Esophagus squamous epithelium (tissue), 5 donors: ENCODE data around the gene STN1. TPM values are rescaled to one million over a fixed set of nuclear protein-coding genes. Genes with fewer than 3 reads are reported as not detected.

ENCODE experiments used
- DNase-seq: peaks from one replicate; lab custom pipeline; 2025; lab: John Stamatoyannopoulos, UW
- H3K27ac ChIP-seq, 4 donors: fragments of 200-600 bp; sonication (generic); one replicate each; pipeline ENCODE4 v1.5.1; 2016 to 2019; ENCODE audit warnings: mild to moderate bottlenecking in 1 of 4
- H3K27me3 ChIP-seq, 4 donors: fragments of 200-600 bp; sonication (generic); 1 replicate in 3 of 4; 2 replicates in 1 of 4; pipeline versions ENCODE4 v1.5.1 to v1.6.0; 2017 to 2021; ENCODE audit warnings: antibody characterized with exemption in 1 of 4
- H3K36me3 ChIP-seq, 3 donors: fragments of 200-600 bp; sonication (generic); one replicate each; pipeline ENCODE4 v1.5.1; 2016 to 2019
- H3K4me1 ChIP-seq, 3 donors: fragments of 200-600 bp; sonication (generic); one replicate each; pipeline ENCODE4 v1.5.1; 2017 to 2019
- H3K4me3 ChIP-seq, 4 donors: fragments of 200-600 bp; sonication (generic); 1 replicate in 3 of 4; 2 replicates in 1 of 4; pipeline ENCODE4 v1.5.1; 2016 to 2019; ENCODE audit warnings: mild to moderate bottlenecking in 2 of 4, moderate library complexity in 1 of 4
- H3K9me3 ChIP-seq, 3 donors: fragments of 200-600 bp; sonication (generic); one replicate each; pipeline ENCODE4 v1.5.1; 2016 to 2019
- CTCF ChIP-seq, 6 experiments: fragments of 450-650 bp in 4 of 6; fragments of 200-600 bp in 2 of 6; sonication (generic) in 2 of 6; IDR thresholded peaks; one replicate each; pipeline ENCODE4 v1.5.1; 2016 to 2019; ENCODE audit warnings: antibody characterized with exemption in 6 of 6, mild to moderate bottlenecking in 4 of 6, moderate library complexity in 4 of 6
- POLR2A ChIP-seq, 4 donors: fragments of 450-650 bp; IDR thresholded peaks; one replicate each; pipeline ENCODE4 v1.6.1; 2017; ENCODE audit warnings: antibody characterized with exemption in 4 of 4, mild to moderate bottlenecking in 4 of 4, moderate library complexity in 3 of 4
- WGBS, 2 donors: methylation state at CpG; one replicate each; pipeline ENCODE4 v1.1.5; 2018; 5-methylcytosine and 5-hydroxymethylcytosine counted together
- intact Hi-C: fragments of 100-400 bp; cut with DNase I; formaldehyde crosslinking; loops from one replicate; pipeline ENCODE4 v1.15.0; 2022
- total RNA-seq, 4 donors: library from RNA; depleted of rRNA; stranded (reverse); fragments of >200 nt; gene quantifications; one replicate each; pipeline ENCODE4 v1.1.0, GENCODE V29; 2016
- donor health status: DM: yes; HTN: yes; CAD: no.

The STN1 gene
- total RNA-seq, 4 donors from 2014 or later: 20.4 to 52.8 (median 32.5) TPM

GRCh38 chr10:103834436-103835095 lies 83.4 kb downstream of the STN1 start:
- WGBS, 2 donors: 38 to 57% methylated on average over 2 to 5 of the region's 5 CpGs
- TF ChIP-seq CTCF (IDR thresholded peaks at IDR 0.05) (no peak), POLR2A (IDR thresholded peaks at IDR 0.05) (no peak)
- Histone ChIP-seq H3K36me3 (no peaks in the 10 kb centered on the region), H3K4me1 (peaks cover 27 to 72% (median 38%) of the 10 kb centered on the region in 3 donors), H3K27me3 (no peaks in the 10 kb centered on the region), H3K9me3 (no peaks in the 10 kb centered on the region), H3K27ac (peak overlapping the region in 3 of 4 donors; percentile 50 to 66 (median 62)), H3K4me3 (no peak overlapping the region)
- intact Hi-C loops: no loop called here
- no peak for DNase-seq

GRCh38 chr10:103833731-103834365 lies 84.1 kb downstream of the STN1 start:
- DNase-seq: no peak

DNA sequence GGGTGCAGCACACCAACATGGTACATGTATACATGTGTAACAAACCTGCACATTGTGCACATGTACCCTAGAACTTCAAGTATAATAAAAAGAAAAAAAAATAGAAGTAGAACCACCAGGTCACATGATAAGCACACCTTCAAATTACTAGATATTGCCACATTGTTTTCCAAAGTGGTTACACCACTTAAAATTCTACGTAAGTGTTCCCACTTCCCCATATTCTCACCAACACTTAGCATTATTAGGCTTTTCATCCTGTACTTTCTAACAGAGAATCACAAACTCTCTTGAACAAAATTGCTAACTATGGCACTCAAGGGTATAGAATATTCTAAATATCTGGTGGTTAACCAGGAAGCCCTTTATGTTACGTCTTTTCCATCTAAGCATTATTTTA lies 85.2 kb downstream of the STN1 start:
- no peaks in the 10 kb centered on the region for H3K27me3 ChIP-seq
- H3K4me3 ChIP-seq: no peak overlapping the region
- 90 to 98% methylated on average over 2 of the region's 2 CpGs for WGBS, 2 donors
- H3K36me3 ChIP-seq: peaks cover 0 to under 1% (median 0%) of the 10 kb centered on the region in 3 donors
- intact Hi-C loops: no loop called here
- no peak for DNase-seq
- no peak overlapping the region for H3K27ac ChIP-seq
- H3K9me3 ChIP-seq: no peaks in the 10 kb centered on the region
- peaks cover 30 to 72% (median 39%) of the 10 kb centered on the region in 3 donors for H3K4me1 ChIP-seq
- no peak for TF ChIP-seq POLR2A (IDR thresholded peaks at IDR 0.05)
- TF ChIP-seq CTCF (IDR thresholded peaks at IDR 0.05): no peak

More at GRCh38 chr10:103833731-103834365, 84.1 kb downstream of the STN1 start:
- Histone ChIP-seq H3K9me3 (no peaks in the 10 kb centered on the region), H3K27ac (peak overlapping the region in 3 of 4 donors; percentile 13 to 66 (median 62)), H3K4me3 (no peak overlapping the region), H3K36me3 (no peaks in the 10 kb centered on the region), H3K4me1 (peaks cover 30 to 72% (median 35%) of the 10 kb centered on the region in 3 donors), H3K27me3 (no peaks in the 10 kb centered on the region)
- intact Hi-C loops: no loop called here
- TF ChIP-seq POLR2A (IDR thresholded peaks at IDR 0.05): no peak
- TF ChIP-seq CTCF (IDR thresholded peaks at IDR 0.05): no peak
- 46 to 83% methylated on average over 2 to 5 of the region's 5 CpGs for WGBS, 2 donors

Other genes starting within 250 kb of the STN1 start
- 10 to 100 TPM; 25.1 to 57.8 (median 42.7) TPM for gene SH3PXD2A, start 62.6 kb downstream of the STN1 start, total RNA-seq
- 100 to 1,000 TPM in 1 of 4 donors, 10 to 100 TPM in 3; 68.1 to 120 (median 80.4) TPM for gene SLK, start 49.0 kb upstream of the STN1 start, total RNA-seq
- gene COL17A1, start 167.7 kb upstream of the STN1 start, total RNA-seq: 100 to 1,000 TPM; 150 to 202 (median 191) TPM
- 1 to 10 TPM; 2.7 to 9.3 (median 6.3) TPM for gene SFR1, start 204.0 kb upstream of the STN1 start, total RNA-seq